ENCODE results near the gene C10orf67. TPM values are rescaled to one million over a fixed set of nuclear protein-coding genes. Genes with fewer than 3 reads are reported as not detected.

Gene C10orf67
- polyA plus RNA-seq, 1 donor from 2014 or later = 0.48 TPM

DNA sequence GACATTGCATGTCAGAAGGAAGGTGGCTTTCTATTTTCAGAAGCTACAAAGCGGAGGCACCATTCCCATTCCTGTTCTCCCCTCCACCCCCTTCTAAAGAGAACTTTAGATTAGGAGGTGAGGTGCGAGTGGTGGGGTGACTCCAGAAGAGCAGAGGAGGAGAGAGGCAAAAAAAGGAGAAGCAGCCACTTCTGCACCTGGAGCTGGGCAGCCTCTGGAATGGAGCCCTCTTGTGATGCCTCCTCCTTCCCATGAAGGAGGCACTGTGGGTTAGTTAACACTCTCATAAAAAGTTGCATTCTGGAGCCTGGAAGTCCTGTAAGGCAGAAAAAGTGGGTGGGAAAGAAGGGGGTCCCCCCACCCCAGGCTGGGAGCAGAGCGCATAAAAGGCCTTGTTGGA lies 147.7 kb downstream of the C10orf67 start:
- Histone ChIP-seq H2AFZ (ENCODE audit: low read depth, low read length) (no peak overlapping the region), H3K27me3 (ENCODE audit: insufficient read depth, low read depth, low read length) (peaks cover 98% of the 10 kb centered on the region), H3K4me2 (ENCODE audit: low read length) (no peak overlapping the region), H4K20me1 (ENCODE audit: insufficient read depth) (no peaks in the 10 kb centered on the region), H3K9me3 (ENCODE audit: low read length) (no peaks in the 10 kb centered on the region), H3F3A (ENCODE audit: insufficient read depth, low read length, poor library complexity, severe bottlenecking) (no peaks in the 10 kb centered on the region), H3K4me3 (ENCODE audit: low read length) (no peak overlapping the region), H3K9me2 (ENCODE audit: insufficient read depth, low read length) (no peaks in the 10 kb centered on the region), H3K79me2 (replicated peaks; ENCODE audit: insufficient read depth, low read length) (no peaks in the 10 kb centered on the region), H3K9ac (ENCODE audit: low read length) (no peak overlapping the region), H3K36me3 (ENCODE audit: insufficient read depth, low read length) (no peaks in the 10 kb centered on the region), H3K27ac (ENCODE audit: low read length) (no peak overlapping the region)
- TF ChIP-seq, protein P1, sequence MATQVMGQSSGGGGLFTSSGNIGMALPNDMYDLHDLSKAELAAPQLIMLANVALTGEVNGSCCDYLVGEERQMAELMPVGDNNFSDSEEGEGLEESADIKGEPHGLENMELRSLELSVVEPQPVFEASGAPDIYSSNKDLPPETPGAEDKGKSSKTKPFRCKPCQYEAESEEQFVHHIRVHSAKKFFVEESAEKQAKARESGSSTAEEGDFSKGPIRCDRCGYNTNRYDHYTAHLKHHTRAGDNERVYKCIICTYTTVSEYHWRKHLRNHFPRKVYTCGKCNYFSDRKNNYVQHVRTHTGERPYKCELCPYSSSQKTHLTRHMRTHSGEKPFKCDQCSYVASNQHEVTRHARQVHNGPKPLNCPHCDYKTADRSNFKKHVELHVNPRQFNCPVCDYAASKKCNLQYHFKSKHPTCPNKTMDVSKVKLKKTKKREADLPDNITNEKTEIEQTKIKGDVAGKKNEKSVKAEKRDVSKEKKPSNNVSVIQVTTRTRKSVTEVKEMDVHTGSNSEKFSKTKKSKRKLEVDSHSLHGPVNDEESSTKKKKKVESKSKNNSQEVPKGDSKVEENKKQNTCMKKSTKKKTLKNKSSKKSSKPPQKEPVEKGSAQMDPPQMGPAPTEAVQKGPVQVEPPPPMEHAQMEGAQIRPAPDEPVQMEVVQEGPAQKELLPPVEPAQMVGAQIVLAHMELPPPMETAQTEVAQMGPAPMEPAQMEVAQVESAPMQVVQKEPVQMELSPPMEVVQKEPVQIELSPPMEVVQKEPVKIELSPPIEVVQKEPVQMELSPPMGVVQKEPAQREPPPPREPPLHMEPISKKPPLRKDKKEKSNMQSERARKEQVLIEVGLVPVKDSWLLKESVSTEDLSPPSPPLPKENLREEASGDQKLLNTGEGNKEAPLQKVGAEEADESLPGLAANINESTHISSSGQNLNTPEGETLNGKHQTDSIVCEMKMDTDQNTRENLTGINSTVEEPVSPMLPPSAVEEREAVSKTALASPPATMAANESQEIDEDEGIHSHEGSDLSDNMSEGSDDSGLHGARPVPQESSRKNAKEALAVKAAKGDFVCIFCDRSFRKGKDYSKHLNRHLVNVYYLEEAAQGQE (IDR thresholded peaks at IDR 0.05; ENCODE audit: borderline replicate concordance) = no peak
- no peak for TF ChIP-seq POLR2AphosphoS5 (IDR thresholded peaks at IDR 0.05)
- no peak for TF ChIP-seq EZH2 (IDR thresholded peaks at IDR 0.05; ENCODE audit: borderline replicate concordance, insufficient read depth, low read length, poor library complexity, severe bottlenecking)
- TF ChIP-seq MXI1 (conservative IDR thresholded peaks at IDR 0.05; ENCODE audit: poor library complexity, severe bottlenecking) = no peak
- TF ChIP-seq, protein P2, sequence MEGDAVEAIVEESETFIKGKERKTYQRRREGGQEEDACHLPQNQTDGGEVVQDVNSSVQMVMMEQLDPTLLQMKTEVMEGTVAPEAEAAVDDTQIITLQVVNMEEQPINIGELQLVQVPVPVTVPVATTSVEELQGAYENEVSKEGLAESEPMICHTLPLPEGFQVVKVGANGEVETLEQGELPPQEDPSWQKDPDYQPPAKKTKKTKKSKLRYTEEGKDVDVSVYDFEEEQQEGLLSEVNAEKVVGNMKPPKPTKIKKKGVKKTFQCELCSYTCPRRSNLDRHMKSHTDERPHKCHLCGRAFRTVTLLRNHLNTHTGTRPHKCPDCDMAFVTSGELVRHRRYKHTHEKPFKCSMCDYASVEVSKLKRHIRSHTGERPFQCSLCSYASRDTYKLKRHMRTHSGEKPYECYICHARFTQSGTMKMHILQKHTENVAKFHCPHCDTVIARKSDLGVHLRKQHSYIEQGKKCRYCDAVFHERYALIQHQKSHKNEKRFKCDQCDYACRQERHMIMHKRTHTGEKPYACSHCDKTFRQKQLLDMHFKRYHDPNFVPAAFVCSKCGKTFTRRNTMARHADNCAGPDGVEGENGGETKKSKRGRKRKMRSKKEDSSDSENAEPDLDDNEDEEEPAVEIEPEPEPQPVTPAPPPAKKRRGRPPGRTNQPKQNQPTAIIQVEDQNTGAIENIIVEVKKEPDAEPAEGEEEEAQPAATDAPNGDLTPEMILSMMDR (IDR thresholded peaks at IDR 0.05; ENCODE audit: poor library complexity, severe bottlenecking) = no peak
- TF ChIP-seq RAD21 (conservative IDR thresholded peaks at IDR 0.05) = no peak
- no peak for TF ChIP-seq TAF1 (IDR thresholded peaks at IDR 0.05; ENCODE audit: low read depth)
- no peak for TF ChIP-seq SMC3 (conservative IDR thresholded peaks at IDR 0.05; ENCODE audit: poor library complexity)
- no peak for TF ChIP-seq EP300 (conservative IDR thresholded peaks at IDR 0.05; ENCODE audit: poor library complexity, severe bottlenecking)

DNA sequence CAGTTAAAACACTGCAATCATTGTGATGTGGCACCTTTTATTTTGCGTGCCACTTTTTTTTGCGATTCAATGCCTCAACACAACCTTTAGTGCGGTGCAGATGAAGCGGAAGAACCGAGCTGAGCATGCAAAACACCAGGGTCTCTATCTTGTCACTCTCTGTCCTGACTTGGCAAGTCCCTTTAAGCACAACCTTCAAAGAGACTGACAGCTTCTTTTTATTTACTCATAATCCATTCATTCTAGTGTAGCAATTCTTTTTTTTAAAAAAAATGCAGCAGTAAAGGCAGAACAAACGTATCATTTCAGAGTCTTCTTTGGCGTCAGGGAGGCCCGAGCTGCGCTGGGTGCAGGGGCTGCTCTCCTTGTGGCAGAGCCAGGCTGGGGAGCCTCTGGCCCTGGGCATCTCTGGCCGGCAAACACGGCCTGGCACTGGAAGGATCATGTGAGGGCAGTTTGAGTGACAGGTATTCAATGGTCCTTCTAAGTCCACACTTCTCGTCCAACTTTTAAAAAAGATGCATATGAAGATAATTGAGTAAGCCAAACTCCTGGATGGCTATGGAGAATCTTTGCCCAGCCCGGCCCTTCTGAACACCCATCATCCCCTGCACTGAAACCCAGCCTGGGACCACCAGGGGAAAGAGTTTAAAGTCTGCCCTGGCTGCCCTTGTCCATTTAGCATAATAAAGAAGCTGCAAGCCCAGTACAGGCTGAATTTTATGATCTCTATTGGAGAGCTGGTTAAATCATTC lies 148.6 kb downstream of the C10orf67 start:
- no peak overlapping the region for H3K4me3 ChIP-seq (ENCODE audit: low read length)
- H3K9ac ChIP-seq (ENCODE audit: low read length) = no peak overlapping the region
- H3F3A ChIP-seq (ENCODE audit: insufficient read depth, low read length, poor library complexity, severe bottlenecking) = no peaks in the 10 kb centered on the region
- H3K27me3 ChIP-seq (ENCODE audit: insufficient read depth, low read depth, low read length) = peaks cover 98% of the 10 kb centered on the region
- TF ChIP-seq SMC3 (conservative IDR thresholded peaks at IDR 0.05; ENCODE audit: poor library complexity) = no peak
- TF ChIP-seq, protein P1 (IDR thresholded peaks at IDR 0.05; ENCODE audit: borderline replicate concordance) = no peak
- H3K9me3 ChIP-seq (ENCODE audit: low read length) = no peaks in the 10 kb centered on the region
- no peaks in the 10 kb centered on the region for H3K9me2 ChIP-seq (ENCODE audit: insufficient read depth, low read length)
- H3K4me2 ChIP-seq (ENCODE audit: low read length) = no peak overlapping the region
- no peaks in the 10 kb centered on the region for H3K36me3 ChIP-seq (ENCODE audit: insufficient read depth, low read length)
- no peaks in the 10 kb centered on the region for H3K79me2 ChIP-seq (replicated peaks; ENCODE audit: insufficient read depth, low read length)
- no peaks in the 10 kb centered on the region for H4K20me1 ChIP-seq (ENCODE audit: insufficient read depth)
- H2AFZ ChIP-seq (ENCODE audit: low read depth, low read length) = no peak overlapping the region
- H3K27ac ChIP-seq (ENCODE audit: low read length) = no peak overlapping the region
